Activated CD4-positive, CD25-positive, alpha-beta regulatory T cell (primary cell): ENCODE measurements around the gene EIF2S2.
A peak's percentile ranks its signal among the peaks of the same experiment; 100 is the strongest.

ENCODE experiments used
- DNase-seq, 4 experiments: peaks; one replicate each; lab custom pipeline; 2025; lab: John Stamatoyannopoulos, UW

EIF2S2 gene

GRCh38 chr20:34088305-34089174, 23.5 kb downstream of the EIF2S2 start:
- no peak for DNase-seq

GRCh38 chr20:34085544-34086040, 26.5 kb downstream of the EIF2S2 start:
- no peak for DNase-seq

- no peak for DNase-seq
These were observed 27.7 kb downstream of the EIF2S2 start for GRCh38 chr20:34084227-34084923.

GRCh38 chr20:34083781-34084180, 28.3 kb downstream of the EIF2S2 start:
- no peak for DNase-seq

- no peak for DNase-seq
These were observed 28.9 kb downstream of the EIF2S2 start for GRCh38 chr20:34083137-34083536.

GRCh38 chr20:34082232-34082887, 29.7 kb downstream of the EIF2S2 start:
- no peak for DNase-seq

GRCh38 chr20:34079818-34080217, 32.2 kb downstream of the EIF2S2 start:
- DNase-seq = no peak

GRCh38 chr20:34078540-34078939, 33.5 kb downstream of the EIF2S2 start:
- no peak for DNase-seq

GRCh38 chr20:34076952-34077351, 35.1 kb downstream of the EIF2S2 start:
- DNase-seq = no peak

GRCh38 chr20:34075647-34076046, 36.4 kb downstream of the EIF2S2 start:
- no peak for DNase-seq

GRCh38 chr20:34074101-34074760, 37.8 kb downstream of the EIF2S2 start:
- DNase-seq = no peak

- DNase-seq = no peak
These were observed 39.3 kb downstream of the EIF2S2 start for GRCh38 chr20:34072778-34073177.

- DNase-seq = no peak
These were observed 40.0 kb downstream of the EIF2S2 start for GRCh38 chr20:34072076-34072475.

- DNase-seq = no peak
These were observed 41.2 kb downstream of the EIF2S2 start for GRCh38 chr20:34070859-34071258.

- DNase-seq = no peak
These were observed 42.0 kb downstream of the EIF2S2 start for GRCh38 chr20:34070079-34070439.

- peak in 3 of 4 experiments; percentile 6 to 23 (median 13) for DNase-seq
These were observed 42.5 kb downstream of the EIF2S2 start for GRCh38 chr20:34069341-34070078.

- no peak for DNase-seq
These were observed 44.0 kb downstream of the EIF2S2 start for GRCh38 chr20:34068001-34068400.

- DNase-seq = no peak
These were observed 45.5 kb downstream of the EIF2S2 start for GRCh38 chr20:34066476-34067090.

- no peak for DNase-seq
These were observed 46.8 kb downstream of the EIF2S2 start for GRCh38 chr20:34065260-34065659.

GRCh38 chr20:34064286-34064685, 47.8 kb downstream of the EIF2S2 start:
- DNase-seq = no peak
